HG03354 (cell line): ENCODE measurements around the gene CCDC69.
"Not testable (repeated sequence)": the region's sequence is repeated elsewhere in the genome, so short reads cannot be mapped to it uniquely, and the experiment has no call there.

Experiments used
- ATAC-seq: cut with Tn5 transposase; IDR thresholded peaks from one replicate; pipeline ENCODE4 v1.9.1; 2021; ENCODE audit warnings: mild to moderate bottlenecking; ENCODE audit not compliant: unreplicated experiment, poor library complexity, severe bottlenecking

Gene CCDC69

GRCh38 chr5:151223447-151224264 lies at the start of gene CCDC69:
TSS of gene CCDC69 (minus strand) at chr5:151224092. CDS start at chr5:151223970, 122 bp downstream.
- peak; percentile 77 for ATAC-seq

GRCh38 chr5:151271336-151271735 lies 47.4 kb upstream of the CCDC69 start:
- ATAC-seq = no peak

- peak; percentile 91 for ATAC-seq
Measured at GRCh38 chr5:151270599-151270998, 46.7 kb upstream of the CCDC69 start.

GRCh38 chr5:151267491-151268260 lies 43.8 kb upstream of the CCDC69 start:
- no peak for ATAC-seq

- ATAC-seq = peak; percentile 69
Measured at GRCh38 chr5:151264113-151264512, 40.2 kb upstream of the CCDC69 start.

GRCh38 chr5:151262532-151262931 lies 38.6 kb upstream of the CCDC69 start:
- ATAC-seq = no peak

- ATAC-seq = no peak
Measured at GRCh38 chr5:151259931-151260330, 36.0 kb upstream of the CCDC69 start.

GRCh38 chr5:151258816-151259215 lies 34.9 kb upstream of the CCDC69 start:
- no peak for ATAC-seq

- ATAC-seq = no peak
Measured at GRCh38 chr5:151258201-151258611, 34.3 kb upstream of the CCDC69 start.

GRCh38 chr5:151257731-151258181 lies 33.9 kb upstream of the CCDC69 start:
- peak; percentile 30 for ATAC-seq

GRCh38 chr5:151255621-151256286 lies 31.9 kb upstream of the CCDC69 start:
- peak; percentile 45 for ATAC-seq

GRCh38 chr5:151254990-151255389 lies 31.1 kb upstream of the CCDC69 start:
- not testable (repeated sequence) for ATAC-seq

GRCh38 chr5:151254556-151254955 lies 30.7 kb upstream of the CCDC69 start:
- ATAC-seq = no peak

GRCh38 chr5:151253605-151253950 lies 29.7 kb upstream of the CCDC69 start:
- no peak for ATAC-seq

- peak; percentile 86 for ATAC-seq
Measured at GRCh38 chr5:151252762-151253604, 29.1 kb upstream of the CCDC69 start, which contains the start of gene GM2A. TSS of gene GM2A (plus strand) at chr5:151253185. CDS start at chr5:151253217, 32 bp downstream.

- no peak for ATAC-seq
Measured at GRCh38 chr5:151251621-151252020, 27.7 kb upstream of the CCDC69 start.

GRCh38 chr5:151251001-151251551 lies 27.2 kb upstream of the CCDC69 start:
- no peak for ATAC-seq

- ATAC-seq = no peak
Measured at GRCh38 chr5:151250346-151251000, 26.6 kb upstream of the CCDC69 start.

- ATAC-seq = no peak
Measured at GRCh38 chr5:151249281-151249680, 25.4 kb upstream of the CCDC69 start.
